ENCODE measurements around the gene QSOX1.

The QSOX1 gene

GRCh38 chr1:180179162-180179957 is 24.7 kb downstream of the QSOX1 start:
- TF ChIP-seq, protein P1, sequence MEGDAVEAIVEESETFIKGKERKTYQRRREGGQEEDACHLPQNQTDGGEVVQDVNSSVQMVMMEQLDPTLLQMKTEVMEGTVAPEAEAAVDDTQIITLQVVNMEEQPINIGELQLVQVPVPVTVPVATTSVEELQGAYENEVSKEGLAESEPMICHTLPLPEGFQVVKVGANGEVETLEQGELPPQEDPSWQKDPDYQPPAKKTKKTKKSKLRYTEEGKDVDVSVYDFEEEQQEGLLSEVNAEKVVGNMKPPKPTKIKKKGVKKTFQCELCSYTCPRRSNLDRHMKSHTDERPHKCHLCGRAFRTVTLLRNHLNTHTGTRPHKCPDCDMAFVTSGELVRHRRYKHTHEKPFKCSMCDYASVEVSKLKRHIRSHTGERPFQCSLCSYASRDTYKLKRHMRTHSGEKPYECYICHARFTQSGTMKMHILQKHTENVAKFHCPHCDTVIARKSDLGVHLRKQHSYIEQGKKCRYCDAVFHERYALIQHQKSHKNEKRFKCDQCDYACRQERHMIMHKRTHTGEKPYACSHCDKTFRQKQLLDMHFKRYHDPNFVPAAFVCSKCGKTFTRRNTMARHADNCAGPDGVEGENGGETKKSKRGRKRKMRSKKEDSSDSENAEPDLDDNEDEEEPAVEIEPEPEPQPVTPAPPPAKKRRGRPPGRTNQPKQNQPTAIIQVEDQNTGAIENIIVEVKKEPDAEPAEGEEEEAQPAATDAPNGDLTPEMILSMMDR (IDR thresholded peaks at IDR 0.05; ENCODE audit: control insufficient read depth, extremely low read depth, insufficient read depth) = no peak
- H3K4me3 ChIP-seq (ENCODE audit: low read depth, low read length) = no peak overlapping the region
- DNase-seq (ENCODE audit: low read depth) = no peak

DNA sequence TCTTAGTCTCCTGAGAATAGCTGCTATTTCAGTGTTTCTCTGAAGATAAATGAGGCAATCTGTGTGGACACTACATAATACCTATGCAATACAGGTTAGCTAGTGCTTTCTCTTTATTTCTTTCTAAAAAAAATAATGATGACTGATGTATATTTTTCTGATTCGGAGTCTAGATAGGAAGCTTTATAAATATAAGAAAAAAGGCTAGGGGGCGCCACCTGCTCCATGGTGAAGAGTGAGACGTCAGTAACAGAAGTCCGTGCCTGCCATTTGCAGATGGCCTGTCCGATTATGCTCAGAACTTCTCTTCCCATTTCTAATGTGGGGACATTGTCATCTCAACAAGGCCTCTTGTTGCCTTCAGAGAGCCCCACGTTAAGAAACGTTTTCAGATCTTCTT is 26.4 kb downstream of the QSOX1 start:
- H3K4me3 ChIP-seq (ENCODE audit: low read depth, low read length) = no peak overlapping the region
- DNase-seq (ENCODE audit: low read depth) = no peak
- TF ChIP-seq, protein P1 (IDR thresholded peaks at IDR 0.05; ENCODE audit: control insufficient read depth, extremely low read depth, insufficient read depth) = no peak

DNA sequence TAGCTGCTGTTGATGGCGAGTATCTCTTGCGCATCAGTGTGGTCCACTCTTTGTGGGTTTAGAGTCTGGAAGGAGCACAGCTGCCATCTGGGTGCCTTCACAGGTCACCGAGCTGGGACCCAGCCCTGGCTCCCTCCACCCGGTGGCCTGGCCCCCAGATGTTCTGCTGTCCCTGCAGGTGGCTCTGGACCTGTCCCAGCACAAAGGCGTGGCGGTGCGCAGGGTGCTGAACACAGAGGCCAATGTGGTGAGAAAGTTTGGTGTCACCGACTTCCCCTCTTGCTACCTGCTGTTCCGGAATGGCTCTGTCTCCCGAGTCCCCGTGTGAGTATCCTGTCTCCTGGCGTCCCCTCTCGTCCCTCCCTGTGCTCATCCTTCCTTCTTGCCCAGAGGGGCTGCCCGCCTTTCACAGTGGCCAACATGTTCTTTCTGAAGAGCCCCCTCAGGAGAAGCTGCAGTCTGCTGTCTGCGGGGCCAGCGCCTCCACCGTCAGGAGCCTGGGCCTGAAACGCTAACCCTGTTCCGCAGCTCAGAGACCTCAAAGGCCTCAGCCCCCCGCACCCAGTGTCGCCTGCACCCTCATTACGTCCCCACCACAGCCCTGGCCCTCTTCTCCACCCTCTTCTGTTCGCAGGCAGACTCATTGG is 27.4 kb downstream of the QSOX1 start:
- no peak for DNase-seq (ENCODE audit: low read depth)
- no peak overlapping the region for H3K4me3 ChIP-seq (ENCODE audit: low read depth, low read length)
- TF ChIP-seq, protein P1 (IDR thresholded peaks at IDR 0.05; ENCODE audit: control insufficient read depth, extremely low read depth, insufficient read depth) = no peak

DNA sequence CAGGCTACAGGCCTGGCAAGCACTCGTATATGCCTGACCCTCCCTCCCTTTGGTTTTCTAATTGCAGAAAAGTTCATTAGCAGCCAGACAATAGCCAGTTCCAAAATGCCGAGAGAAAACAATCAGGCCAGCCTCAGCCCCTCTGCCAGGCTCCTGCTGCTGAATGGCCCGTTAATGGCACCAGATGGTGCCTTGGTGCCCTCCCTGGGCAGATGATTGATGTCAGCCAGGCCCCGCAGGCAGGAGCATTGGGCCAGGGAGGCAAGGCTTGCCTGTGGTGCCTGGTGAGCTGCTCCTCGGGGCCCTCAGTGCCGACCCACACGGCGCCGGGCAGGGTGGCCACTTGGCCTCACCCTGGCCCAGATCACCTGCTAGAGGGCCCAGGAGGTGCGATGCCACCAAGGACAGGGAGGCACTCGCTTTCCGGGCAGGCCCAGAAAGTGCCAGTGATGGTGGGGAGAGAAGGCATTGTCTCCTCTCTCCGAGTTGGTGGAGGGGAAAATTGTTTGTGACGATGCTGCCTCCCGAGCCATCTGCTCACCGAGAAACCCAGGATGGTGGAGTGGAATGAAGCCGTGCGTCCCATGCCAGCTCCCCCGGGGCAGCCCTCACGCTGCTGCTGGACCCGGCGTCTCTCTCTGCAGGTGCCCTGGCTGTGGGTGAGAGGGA is 28.1 kb downstream of the QSOX1 start:
- no peak for DNase-seq (ENCODE audit: low read depth)
- no peak overlapping the region for H3K4me3 ChIP-seq (ENCODE audit: low read depth, low read length)
- TF ChIP-seq, protein P1 (IDR thresholded peaks at IDR 0.05; ENCODE audit: control insufficient read depth, extremely low read depth, insufficient read depth) = no peak

DNA sequence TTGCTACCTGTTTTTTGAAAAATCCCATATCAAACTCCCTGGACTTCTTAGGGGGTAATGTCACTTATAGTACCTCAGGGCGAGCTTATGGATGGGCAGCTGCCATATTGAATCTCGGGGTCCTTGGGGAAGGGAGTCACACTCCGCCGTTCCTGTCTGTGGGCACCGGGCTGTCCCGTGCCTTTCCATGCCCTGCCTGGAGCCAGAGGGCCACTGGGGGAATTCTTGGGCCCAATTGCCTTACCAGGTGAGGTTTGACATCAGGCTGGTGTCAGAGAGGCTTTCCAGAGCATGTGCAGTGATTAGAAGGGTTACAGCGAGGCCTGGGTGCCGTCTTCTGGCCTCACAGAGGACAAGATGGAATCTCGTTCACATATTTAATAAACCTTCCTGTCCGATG is 28.8 kb downstream of the QSOX1 start:
- H3K4me3 ChIP-seq (ENCODE audit: low read depth, low read length) = no peak overlapping the region
- TF ChIP-seq, protein P1 (IDR thresholded peaks at IDR 0.05; ENCODE audit: control insufficient read depth, extremely low read depth, insufficient read depth) = no peak
- no peak for DNase-seq (ENCODE audit: low read depth)

GRCh38 chr1:180184041-180184440 is 29.4 kb downstream of the QSOX1 start:
- H3K4me3 ChIP-seq (ENCODE audit: low read depth, low read length) = no peak overlapping the region
- DNase-seq (ENCODE audit: low read depth) = no peak
- TF ChIP-seq, protein P1 (IDR thresholded peaks at IDR 0.05; ENCODE audit: control insufficient read depth, extremely low read depth, insufficient read depth) = no peak
